Activated CD8-positive, alpha-beta memory T cell treated with anti-CD3 and anti-CD28 coated beads for 48 hours (primary cell): ENCODE data around the gene BCOR.
A peak's percentile ranks its signal among the peaks of the same experiment; 100 is the strongest.

Source experiments
- DNase-seq, 3 experiments: peaks; one replicate each; pipeline ENCODE4 v3.0.0-alpha.2; 2020; ENCODE audit warnings: low read depth in 2 of 3, low spot score in 2 of 3

The BCOR gene

DNA sequence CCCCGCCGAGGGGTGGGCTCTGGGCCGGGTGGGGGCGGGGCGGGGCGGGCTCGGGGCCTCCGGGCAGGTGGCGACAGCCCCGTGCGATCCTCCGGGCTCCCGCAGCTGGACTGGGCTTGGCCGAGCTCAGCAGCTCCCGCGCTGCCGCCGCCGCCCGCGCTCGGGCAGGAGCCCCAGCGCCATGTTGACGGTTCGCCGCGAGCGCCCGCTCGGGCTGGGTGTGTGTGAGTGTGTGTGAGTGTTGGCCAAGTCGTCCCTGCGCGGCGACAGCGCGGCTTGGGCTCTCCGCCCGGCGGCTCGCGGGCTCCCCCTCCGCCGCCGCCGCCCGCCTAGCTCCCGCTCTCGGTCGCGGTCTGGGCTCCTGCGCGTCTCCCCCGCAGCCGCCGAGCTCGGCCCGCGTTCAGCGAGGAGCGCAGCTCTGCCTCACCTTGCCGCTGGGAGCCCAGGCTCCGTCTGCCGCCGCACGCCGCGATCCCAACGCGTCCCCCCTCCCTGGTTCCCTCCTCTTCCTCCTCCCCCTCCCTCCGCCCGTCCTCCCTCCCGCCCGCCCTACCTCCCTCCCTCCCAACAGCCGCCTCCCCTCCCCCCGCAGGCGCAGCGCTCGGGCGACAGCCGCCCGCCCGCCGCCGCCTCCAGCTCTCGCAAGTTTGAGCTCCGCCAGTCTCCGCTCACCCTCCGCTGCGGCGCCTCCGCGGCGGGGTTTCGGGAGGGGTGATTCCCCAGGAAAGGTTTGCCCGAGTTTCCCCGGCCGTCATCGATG is at the start of gene BCOR:
TSS of gene BCOR (minus strand) at position 455 of the 760 bp plus-strand sequence. CDS start 20,029 bp downstream, outside the sequence.
- DNase-seq: peak in 2 of 3 experiments; percentile 42 to 59

DNA sequence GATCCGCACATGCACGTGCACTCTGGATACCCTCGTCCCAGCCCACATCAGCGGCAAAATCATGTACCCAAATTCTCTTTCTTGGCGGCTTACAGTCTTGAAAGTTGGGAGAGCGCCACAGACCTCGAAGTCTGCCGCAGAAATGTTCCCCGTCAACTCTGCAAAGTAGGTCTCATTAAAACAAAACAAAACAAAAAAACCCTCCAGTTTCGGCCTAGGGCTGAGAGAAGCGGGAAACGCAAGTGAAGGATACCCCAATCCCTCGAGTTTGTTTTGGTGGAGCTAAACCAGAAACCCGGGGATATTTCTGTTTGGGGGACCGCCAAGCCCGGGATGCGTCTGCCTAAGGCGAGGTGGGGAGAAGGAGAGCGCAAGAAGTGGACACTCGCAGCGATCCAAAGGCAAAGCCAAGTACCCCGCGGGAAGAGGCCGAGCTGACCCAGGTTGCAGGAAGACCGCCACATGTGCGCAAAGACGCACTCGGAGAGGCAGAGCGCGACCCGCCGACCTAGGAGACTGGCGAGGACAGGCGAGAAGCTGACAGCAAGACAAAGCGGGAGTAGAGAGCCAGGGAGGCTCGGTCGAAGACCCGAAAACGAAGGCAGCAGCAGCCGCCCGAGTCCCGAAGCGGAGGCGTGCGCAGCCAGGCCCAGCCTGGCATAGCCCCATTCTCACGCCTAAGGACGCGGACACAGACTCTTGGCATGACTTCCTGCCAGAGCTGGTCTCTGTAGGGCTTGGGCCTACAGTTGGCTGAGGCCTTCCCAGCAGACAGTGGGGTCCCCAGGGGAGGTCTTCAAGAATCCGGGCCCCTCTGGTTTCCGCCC is 49.6 kb upstream of the BCOR start:
- no peak for DNase-seq

DNA sequence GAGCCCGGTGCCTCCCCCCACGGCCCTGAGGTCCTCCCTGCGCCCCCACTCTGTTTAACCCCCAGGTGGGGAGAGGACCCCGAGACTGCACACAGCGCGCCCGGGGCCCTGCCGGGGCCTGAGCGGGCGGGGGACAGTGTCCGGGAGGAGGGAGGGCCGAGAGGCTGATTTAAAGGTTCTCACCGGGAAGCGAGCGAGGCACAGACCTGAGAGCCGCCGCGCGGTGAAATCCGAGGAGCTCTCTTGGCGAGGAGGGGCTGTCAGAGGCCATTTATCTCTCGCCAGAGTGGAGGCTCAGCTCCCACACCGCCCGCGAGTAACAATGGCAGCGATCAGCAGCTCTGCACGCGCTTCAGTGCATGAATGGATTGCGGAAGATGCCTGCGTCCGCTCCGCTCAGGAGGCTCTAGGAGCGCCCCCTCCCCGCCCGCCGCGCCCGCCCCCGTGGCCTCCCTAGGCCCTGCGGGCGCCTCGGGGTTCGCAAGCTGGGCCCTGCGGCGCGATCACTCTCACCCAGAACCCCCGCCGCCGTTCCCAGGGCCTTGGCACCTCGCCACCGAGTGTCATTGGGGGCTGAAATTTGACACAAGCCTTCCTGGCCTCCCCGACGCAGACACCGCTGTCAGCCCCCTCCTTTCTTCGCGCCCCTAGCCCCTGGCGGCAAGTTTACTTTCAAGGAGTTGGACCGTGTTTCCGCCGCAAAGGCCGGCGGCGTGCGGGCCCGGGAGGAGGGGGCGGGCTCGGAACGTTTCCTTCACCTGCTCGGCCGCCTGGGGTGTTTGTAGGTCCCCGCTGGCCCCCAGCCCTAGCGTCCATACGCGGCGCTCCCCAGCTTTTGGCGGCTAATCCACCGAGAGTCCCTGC is 48.7 kb upstream of the BCOR start:
- no peak for DNase-seq

DNA sequence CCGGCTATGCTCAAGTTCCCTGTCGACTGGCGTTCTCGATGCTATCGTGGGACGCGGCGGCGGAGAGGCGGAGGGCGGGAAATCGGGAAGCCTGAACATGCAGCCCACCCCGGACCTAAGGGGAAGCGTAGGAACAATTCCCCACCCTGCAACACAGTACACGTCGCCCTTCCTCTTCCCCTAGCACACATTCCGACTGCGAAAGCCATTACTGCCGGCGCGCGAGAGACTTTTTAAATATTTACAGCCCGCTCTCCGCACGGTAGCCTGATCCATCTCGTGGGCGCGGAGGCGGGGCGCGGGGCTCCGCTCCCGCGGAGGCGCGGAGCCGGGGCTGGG is 48.1 kb upstream of the BCOR start:
- DNase-seq: no peak

DNA sequence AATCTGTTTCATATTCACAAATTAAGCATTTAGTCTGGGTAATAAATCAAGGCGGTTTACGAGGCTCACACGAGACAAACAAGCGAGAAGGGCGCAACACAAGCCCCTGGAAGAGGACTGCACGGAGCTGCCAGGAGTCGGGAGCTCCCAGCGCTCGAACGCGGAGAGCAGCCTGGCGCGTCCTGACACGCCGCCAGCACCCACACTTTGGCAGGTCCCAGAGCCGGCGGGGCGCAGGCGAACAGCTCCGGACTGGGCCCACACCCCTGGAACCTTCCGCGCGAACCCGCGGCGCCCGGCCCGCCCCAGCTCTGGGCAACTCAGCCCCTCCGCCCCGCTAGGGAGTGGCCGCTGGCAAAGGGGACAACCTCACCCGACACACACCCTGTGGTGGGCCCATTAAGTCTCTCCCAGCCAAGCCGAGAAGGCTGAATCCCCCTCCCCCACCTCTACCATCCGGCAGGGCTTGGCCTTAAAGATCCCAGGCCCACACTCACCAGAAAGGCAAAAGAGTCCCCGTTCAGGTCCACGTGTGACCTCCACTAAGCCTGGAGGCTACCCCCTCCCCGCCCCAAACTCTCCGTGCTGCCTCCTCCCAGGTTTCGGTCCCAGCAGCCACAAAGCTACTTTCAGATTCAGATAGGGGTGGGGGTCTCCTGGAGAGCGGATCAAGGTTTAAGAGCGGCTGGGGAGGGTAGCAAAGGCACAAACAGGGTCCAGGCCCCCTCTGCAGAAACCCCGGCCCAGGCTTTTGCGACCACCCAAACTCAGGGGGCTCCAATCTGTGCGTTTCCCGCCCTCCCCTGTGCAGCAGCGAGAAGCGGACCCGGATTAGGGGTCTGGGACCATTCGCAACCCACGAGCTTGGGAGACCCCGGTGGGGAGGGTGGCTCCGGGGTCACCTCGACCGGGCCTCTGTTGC is 47.5 kb upstream of the BCOR start:
- no peak for DNase-seq

DNA sequence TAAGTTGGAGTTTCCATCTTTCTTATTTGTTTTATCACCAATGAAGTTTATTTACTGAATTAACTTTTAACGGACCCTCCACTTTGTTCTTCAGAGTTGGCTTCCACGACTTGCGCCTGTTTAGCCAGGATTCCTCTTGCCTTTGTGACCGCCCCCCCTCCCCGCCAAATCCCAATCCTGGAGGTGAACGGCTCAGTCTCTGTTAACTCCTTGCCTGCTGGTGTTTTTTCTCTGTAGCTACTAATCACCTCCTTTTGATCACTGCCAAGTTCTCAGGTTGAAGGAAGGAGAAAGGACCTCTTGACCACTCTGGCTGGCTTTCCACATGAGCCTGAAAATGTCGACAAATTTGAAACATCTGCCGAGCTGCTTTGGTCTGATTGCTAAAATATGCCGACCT is 46.8 kb upstream of the BCOR start:
- DNase-seq: no peak

DNA sequence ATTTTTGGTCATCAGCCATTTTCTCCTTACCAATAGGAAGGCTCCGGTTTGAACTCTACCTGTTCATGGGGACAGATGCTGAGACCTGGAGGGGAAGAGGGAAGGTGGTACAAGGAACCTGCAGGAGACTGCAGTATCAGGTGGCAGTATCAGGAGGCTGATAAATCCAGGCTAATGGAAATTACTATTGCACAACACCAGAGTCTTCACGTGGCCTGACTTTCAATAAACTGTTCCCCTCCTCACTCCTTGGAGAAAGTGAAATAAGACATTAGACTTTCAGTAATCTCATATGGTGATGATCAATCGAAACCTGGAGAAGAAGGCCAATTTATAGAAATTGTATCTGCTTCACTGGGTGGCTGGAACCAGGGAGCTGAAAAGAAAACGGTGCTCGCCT is 46.2 kb upstream of the BCOR start:
- DNase-seq: no peak

DNA sequence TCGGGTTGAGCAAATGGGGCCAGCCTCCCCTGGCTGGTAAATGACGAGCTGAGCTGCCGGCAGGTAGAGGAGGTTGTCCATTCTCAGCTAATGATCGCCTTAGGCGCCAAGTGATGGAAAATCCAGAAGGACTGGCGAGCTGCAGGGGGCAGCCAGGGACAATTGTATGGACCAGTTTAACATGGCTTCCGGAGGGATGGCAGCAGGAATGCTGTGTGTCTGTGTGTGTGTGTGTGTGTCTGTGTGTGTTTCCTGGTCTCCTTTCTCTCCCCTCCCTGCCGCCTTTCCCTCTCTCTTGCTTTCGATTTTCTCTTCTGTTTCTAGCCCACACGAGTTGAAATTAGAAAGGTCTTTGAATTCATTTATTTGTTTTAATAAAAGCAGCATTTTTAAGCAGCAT is 45.2 kb upstream of the BCOR start:
- DNase-seq: no peak

DNA sequence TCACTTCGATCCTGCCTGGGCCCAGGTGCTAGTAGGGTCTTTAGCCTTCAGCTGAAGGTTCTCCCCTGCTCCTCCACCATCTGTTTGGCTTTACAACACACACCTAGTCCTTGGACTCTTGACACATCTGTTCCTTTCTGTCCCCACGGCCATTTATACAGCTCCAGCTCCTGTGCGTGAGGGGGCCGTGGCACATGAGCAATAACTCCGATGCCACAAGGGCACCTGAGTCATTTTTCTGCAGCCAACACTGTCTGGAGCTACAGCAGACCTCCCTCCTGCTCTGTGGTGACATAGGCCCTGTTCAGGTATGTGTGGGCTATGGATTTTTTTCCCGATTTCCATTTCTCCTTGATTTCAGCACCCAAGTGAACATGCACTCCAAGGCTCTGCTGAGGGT is 44.7 kb upstream of the BCOR start:
- no peak for DNase-seq

DNA sequence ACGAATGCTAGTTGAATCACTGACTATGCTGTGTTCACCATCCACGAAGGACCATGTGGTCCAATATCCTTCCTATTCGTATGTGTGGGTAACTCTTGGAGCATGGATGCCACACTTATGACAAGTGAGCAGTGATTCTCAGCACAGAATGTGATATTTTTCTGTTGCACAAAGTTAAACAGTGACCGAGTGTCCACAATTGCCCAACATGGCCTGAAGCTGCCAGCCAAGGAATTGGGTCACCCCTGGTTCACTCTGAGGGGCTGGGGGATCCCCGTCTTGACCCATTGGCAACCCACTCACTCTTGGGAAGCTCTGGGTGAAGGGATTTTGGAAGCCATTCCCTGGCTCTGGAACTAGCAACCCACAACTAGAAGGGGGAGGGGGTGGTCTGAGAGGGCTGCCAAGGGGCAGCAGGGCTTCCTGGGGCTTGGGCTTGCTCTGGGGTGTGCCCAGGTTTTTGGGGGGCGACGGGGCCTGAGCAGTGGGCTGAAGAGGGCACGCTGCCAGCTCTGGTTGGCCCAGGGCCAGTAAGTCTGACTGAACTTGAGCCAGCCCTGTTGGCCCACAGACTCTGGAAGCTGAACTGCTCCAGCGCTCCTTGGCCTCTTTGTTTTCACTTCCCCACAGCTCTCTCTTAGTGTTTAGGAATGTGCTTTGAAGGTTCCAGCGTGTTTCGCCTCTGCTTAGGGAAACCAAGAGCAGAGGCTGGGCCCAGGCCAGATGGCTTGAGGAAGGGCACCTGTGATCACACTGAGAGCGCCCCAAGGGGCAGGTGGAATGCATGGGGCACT is 43.1 kb upstream of the BCOR start:
- no peak for DNase-seq

DNA sequence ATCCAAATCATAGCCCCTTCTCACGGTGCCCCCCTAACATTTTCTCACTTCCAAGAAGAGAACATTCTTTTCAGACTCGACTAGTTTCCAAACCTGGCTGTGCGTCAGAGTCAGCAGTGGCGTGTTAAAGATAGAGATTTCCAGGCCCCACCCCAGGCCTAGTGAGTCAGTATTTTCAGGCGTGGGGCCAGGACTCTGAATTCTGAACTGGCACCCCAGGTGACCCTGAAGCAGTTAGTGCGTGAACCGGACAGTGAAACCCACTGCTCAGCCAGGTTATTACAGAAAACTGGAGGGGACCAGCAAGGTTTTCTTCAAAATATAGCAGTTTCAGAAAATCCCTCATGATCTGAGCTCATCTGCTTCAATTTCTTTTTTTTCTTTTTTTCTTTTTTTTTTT is 35.0 kb upstream of the BCOR start:
- no peak for DNase-seq

DNA sequence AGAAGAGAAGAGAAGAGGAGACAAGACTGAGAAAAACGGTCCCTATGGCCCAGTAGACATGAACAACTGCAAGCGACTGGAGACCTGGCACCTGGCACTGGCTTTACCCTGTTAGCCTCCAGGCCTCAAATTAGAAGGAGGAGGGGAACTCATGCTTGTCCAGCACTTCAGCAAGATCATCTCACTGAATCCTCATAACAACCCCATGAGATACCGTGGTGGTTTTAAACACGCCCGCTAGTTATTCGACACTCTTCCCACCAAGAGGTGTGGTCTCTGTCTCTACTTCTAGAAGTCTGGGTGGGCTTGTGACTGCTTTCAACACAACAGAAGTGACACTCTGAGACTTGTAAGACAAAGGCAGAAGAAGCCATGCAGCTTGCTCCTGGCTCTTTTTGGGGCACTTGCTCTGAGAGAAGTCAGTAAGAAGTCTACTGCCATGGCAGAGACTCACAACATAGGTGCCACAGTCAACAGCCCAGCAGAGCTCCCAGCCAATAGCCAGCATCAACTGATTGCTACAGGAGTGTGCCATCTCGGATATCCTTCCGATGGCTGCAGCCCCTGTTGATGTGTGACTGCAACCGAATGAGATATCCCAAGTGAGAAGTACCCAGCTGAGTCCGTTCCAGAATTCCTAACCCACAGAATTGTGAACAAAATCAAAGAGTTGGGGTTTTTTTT is 34.0 kb upstream of the BCOR start:
- DNase-seq: no peak

DNA sequence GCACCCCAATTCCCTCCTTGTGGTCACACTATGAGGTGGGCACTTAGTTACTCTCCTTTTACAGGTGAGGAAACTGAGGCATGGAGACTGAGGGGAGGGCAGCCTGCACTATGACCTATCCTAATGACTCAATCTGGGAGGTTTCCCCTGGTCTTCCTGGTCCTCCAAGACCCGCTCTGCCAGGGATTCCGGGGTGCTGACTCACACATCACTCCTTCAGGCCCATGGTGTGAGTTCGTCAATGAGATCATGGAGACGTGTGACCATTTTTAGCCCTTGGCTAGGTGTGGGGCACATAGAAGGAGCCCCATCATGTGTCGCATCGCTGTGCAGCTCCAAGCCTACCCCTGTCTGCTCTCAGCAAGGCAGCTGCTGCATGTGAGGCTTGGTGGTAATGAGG is 32.4 kb upstream of the BCOR start:
- DNase-seq: no peak

DNA sequence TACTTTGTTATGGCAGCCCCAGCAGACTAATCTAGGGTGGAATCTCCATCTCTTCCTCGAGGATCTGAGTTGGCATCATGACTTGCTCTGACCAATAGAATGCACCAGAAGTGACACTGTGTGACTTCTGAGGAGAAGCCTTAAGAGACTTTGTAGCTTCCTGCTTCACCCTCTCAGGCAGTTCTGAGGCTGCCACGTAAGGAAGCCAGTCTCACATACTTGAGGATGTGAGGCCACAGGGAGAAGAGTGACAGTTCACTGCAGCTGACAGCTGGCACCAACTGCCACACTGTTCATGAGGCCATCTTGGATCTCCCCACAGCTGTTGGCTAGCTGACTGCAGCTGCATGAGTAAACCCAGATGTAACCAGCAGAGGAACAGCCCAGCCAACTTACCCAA is 29.3 kb upstream of the BCOR start:
- DNase-seq: no peak

DNA sequence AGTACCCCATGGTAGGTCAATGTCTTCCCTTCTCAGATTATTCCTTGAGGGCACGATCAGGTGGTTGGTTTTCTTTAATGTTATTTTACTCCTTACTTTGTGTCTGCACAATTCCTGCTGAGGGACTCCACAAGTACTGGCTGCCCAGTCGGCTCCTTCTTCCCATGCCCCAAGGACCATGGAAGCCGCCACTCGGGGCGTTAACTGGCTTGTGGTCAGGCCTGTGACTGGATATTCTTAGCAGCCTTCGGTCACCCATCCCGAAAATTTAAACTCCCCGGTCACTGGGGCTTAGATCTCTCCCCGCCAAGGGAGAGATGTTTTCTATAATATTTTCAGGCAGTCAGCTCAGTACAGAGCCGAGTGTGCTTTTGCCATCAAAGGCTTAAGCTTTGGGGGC is 24.7 kb upstream of the BCOR start:
- DNase-seq: no peak

DNA sequence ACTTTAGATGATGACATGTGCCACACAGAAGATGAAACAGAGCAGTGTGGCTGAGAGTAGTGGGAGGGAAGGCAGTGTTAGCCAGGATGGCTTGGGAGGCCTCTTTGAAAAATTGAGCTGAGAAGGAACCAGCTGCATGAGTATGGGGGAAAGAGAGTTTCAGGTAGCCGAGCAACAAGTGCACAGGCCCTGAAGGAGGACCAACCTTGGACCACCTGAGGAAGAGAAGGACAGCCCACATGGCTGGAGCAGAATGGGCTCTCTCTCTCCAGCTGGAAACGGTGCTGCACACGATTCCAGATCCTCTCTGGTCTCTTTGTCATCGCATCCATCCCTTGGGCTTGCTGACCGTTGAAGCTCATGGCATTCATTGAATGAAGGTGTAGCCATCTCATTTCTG is 23.9 kb upstream of the BCOR start:
- no peak for DNase-seq

DNA sequence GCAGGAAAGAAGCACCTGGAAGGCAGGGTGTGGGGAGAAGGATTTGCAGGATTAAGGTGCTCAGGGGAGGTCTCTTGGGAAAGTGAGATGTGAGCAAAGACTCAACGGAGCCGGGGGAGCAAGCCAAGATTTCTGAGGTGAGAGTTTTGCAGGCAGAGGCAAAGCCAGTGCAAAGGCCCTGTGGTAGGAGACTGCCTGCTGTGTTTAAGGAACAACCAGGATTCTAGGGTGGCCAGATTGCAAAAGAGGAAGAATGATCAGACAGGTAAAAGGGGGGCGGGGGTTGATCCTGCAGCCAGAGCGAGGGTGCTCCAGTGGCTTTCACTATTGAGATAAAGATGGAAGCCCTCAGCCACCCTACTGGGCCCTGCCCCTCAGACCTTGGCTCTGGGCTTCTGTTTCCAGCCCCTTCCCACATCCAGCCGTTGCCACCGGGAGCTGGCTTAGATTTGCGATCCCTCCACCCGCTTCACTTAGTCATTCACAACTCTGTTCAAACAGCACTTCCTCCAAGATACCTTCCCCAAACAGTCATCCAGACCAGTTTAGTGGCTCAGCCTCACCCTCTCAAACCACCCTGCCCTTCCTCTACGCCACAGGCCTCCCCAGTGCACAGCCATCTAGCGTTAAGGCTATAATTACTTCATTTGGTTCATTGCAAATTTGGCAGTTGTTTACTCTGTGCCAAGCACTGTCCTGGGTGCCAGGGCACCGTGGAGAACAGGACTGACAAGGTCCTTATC is 23.3 kb upstream of the BCOR start:
- DNase-seq: no peak

DNA sequence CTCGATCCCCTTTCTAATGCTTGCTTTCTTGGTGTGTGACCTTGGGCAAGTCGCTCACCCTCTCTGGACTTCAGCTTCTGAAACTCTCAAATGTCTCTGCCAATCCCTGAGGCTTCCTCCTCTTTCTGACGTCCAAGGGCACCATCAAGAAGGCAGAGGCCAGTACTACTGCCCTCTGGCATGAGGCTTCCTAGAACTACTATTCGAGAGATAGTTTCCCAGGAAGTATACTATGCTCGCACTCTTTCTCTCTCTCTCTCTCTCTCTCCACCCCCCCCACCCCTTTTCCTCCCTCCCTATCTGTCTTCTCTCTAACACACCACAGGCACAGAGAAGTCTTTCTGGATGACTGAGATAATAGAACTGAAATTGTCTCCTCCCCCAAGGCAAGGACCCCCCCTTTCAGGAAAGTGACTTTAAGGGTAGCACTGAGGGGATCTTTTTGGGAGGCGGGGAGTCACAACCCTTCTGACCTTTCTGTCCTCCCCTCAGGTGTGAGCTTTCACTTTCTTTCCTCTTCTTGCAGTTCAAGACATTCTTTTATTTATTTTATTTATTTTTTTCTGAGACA is 20.0 kb upstream of the BCOR start:
- no peak for DNase-seq
